Astrocyte of the hippocampus (primary cell): ENCODE data around the gene MBTPS1.
A peak's percentile ranks its signal among the peaks of the same experiment; 100 is the strongest.

ENCODE experiments used
- DNase-seq: peaks from one replicate; pipeline ENCODE4 v3.0.0; 2011; ENCODE audit warnings: low read depth, low spot score

Gene MBTPS1

DNA sequence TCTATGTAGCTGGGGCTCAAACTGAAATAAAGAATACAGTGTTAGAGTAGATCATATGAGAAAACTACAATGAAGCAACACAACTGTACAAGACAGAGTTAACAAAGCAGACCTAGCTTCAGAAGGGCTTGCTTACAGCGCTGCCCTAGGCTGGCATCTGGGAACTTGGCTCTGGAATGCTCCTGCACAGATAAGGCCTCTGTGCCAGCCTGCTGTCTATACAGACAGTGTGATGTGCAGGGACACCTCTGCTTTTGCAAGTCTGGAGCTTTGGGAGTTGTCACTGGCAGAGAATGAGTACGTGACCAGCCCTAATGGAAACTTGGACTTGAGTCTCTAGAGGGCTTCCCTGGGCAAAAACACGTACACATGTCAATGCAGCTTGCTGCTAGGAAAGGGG, 42.0 kb downstream of the MBTPS1 start:
- no peak for DNase-seq

- peak; percentile 66 for DNase-seq
Observed at GRCh38 chr16:84072014-84072413, 44.7 kb downstream of the MBTPS1 start.

DNA sequence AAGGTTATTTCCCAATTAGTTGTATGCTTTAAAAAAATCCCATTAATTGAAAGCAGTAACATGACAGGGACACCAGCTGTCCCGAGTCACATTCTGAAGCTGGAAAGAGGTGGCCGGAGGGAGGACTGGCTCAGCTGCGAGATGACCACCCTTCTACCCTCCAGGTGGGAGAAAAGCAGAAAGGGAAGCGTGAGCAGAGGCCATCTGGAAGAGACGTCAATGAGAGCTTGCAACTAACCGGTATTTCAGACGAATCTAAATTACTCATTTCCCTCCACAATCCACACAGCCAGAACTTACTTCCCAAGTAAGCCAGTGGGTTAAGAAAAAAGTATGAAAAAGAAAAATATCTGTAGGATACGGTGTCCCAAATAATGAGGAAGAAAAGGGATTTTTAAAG, 45.6 kb downstream of the MBTPS1 start:
- no peak for DNase-seq

- no peak for DNase-seq
Observed at GRCh38 chr16:84069540-84069939, 47.2 kb downstream of the MBTPS1 start.

GRCh38 chr16:84068783-84069462, 47.8 kb downstream of the MBTPS1 start:
- no peak for DNase-seq

GRCh38 chr16:84068041-84068440, 48.7 kb downstream of the MBTPS1 start:
- no peak for DNase-seq

GRCh38 chr16:84067640-84068039, 49.1 kb downstream of the MBTPS1 start:
- DNase-seq: no peak

DNA sequence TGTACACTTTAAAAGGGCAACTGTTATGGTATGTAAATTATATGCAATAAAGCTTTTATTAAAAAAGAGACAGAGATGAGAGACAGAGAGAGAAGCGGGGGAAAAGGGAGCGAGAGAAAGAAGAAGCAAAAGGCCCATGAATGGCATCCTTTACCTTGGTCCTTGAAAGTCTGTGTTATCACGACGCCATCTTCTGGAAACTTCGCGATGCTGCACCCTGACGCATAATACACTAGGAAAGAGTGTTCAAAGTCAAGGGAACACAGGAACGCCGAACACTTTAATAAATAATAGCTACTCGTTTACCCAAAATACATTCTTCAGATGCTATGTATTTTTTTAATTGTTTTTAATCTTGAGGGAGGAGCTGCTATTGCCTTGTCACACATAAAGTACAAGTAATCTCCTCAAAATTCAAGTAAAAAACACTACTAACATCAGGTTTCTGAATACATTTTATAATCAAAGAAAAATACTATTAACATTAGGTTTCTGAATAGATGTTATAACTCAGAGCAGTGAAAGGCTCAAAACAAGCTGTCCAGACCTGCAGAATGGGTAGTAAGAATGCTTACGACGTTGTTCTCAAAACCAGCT, 51.1 kb downstream of the MBTPS1 start:
- DNase-seq: peak; percentile 79

GRCh38 chr16:84063980-84064379, 52.8 kb downstream of the MBTPS1 start:
- no peak for DNase-seq

GRCh38 chr16:84062734-84063640, 53.8 kb downstream of the MBTPS1 start:
- DNase-seq: peak; percentile 92

- DNase-seq: no peak
Observed at GRCh38 chr16:84061236-84061819, 55.4 kb downstream of the MBTPS1 start.

DNA sequence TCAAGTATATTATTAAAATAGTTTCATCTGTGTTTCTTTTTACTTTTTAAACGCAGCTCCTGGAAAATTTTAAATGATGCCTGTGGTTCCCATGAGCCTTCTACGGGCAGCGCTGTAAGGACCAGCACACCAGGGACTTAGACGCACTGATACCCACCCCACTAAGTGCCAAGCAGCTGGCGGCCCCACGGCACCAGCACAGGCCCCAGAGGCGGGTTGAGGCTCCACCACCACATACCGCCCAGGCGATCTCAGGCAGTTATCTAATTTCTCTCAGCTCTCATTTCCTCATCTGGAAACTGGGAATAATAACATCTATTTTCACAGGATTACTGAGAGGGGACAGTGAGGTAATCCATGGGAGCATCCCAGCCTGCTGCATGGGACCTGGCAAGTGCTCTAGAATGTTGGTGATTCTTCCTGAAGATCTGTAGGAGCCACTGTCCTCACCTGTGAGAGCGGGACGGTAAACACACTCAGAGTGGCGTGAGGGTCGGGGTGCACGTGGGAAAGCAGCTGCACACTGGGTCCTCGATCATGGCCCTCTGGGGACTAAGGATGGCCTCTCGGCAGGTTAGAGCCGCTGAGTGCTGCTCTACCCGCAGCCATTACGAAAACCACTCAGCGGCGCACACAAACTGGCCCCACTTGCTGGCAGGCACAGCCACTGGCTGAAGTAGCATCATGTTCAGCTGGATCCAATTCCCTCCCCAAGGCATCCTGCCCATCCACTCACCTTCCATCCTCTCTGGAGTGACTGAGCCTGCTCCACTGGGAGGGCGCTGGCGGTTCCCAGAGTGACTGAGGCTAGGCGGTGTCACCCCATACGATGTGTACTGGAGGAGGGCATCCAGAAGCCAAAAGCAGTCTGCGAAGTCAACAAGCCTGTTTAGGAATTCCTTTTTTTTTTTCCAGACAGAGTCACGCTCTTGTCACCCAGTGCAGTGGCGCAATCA, 56.5 kb downstream of the MBTPS1 start:
- no peak for DNase-seq

GRCh38 chr16:84059111-84059510, 57.6 kb downstream of the MBTPS1 start:
- no peak for DNase-seq

- no peak for DNase-seq
Observed at GRCh38 chr16:84058664-84059063, 58.1 kb downstream of the MBTPS1 start.

DNA sequence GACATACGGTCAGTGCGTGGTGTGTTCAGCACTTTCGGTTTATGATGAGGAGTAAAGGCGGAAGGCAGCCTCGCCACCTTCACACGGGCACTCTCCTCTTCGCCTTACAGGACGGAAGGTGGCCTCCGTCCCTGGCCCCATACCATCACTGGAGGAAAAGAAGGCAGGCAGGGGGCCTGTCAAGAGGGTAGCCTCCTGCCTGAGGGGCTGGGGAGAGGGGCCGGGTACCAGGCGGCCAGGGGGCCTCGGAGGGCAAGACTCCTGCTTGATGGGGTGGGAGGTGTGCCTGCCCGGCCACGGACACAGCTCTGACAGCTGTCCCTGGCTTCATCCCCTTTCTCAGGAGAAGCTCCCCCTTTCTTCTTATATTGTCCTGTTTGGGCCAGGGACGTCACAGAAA, 58.5 kb downstream of the MBTPS1 start:
- no peak for DNase-seq

GRCh38 chr16:84056933-84057332, 59.8 kb downstream of the MBTPS1 start:
- no peak for DNase-seq

DNA sequence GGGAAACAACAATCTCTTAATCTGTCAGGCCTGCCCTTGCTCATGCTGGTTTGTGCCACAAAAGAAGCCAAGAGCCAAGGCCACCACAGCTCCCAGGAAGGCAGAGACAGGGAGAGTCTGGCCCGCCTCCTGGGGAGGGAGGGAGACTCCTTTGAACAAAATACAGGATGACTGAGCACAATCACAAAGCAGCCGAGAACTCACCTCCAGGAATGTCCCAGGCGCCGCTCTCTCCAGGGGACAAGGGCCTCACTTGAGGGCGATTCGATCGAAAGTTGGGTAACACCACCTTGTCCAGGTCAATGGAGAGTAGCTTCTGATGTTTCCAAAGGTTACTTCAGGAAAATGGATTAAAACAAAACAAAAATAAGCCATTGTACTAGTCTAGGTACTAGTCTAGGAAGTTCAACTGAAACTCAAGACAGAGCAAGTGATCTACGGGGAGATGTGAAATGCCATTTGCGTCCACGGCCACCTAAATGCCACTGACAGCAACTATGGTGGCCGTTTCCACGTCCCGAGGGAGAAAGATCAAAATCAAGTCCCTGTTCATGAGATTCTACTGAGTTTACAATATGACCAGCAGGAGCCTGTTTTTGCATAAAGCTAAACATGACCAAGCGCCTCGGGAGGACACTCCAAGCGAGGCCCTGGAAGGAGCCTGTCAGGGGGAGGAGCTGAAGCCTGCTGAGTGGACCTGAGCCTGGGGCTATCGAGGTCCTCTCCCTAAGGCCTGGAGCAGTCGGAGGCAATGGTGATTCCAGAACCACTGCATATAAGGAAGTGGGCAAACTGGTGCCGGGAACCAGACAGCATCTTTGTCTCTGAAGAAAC, 60.7 kb downstream of the MBTPS1 start:
- DNase-seq: peak; percentile 76

- DNase-seq: peak; percentile 65
Observed at GRCh38 chr16:84055366-84055765, 61.4 kb downstream of the MBTPS1 start.

DNA sequence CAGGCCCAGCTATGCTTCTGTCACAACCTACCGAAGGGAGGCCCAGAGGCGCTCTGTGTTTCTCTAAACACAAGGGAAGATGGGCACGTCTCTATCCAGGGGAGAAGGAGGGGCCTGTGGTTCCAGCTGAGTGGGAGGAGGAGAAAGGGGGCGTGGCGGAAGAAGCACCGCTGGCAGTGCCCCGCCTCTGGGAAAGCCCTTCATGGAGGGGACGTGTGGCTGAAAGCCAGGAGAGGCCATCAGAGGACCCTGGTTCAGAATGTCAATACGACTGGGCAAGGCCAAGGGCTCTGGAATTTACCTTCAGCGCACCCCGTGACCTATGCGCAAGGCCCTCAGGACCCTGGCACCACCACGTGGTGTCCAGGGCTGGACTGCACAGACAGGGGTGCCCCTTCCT, 61.8 kb downstream of the MBTPS1 start:
- DNase-seq: no peak

DNA sequence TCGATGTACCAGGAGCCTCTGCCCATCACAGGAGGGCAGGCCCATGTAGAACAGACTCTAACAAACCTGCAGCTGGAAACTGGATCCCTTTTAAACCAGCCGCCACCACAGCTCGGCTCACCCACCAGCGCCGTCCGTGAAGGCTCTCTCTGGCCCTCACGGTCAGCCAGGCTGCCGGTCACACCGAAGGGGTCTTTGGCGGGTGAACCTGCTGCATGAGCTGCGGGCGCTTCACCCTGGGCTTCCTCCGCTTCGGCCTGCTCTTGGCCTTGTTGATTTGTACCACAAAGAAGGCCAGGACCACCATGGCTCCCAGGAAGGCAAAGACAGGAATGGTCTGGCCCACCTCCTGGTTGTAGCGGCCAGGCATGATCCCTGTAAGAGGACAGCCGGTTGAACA, 62.5 kb downstream of the MBTPS1 start:
- no peak for DNase-seq
